M059J (cell line): ENCODE results near the gene IL7R. TPM values are rescaled to one million over a fixed set of nuclear protein-coding genes. Genes with fewer than 3 reads are reported as not detected.

Experiments
- DNase-seq: peaks from one replicate; pipeline ENCODE4 v3.0.0-alpha.2; 2012; ENCODE audit warnings: low read depth
- total RNA-seq: library from RNA; depleted of rRNA; stranded (reverse); fragments of >200 nt; shearing (Covaris generic); gene quantifications from 2 replicates; pipeline ENCODE4 v1.2.3, GENCODE V29; 2014; rRNA removed

IL7R gene, protein sequence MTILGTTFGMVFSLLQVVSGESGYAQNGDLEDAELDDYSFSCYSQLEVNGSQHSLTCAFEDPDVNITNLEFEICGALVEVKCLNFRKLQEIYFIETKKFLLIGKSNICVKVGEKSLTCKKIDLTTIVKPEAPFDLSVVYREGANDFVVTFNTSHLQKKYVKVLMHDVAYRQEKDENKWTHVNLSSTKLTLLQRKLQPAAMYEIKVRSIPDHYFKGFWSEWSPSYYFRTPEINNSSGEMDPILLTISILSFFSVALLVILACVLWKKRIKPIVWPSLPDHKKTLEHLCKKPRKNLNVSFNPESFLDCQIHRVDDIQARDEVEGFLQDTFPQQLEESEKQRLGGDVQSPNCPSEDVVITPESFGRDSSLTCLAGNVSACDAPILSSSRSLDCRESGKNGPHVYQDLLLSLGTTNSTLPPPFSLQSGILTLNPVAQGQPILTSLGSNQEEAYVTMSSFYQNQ
- 20.4 and 30.7 TPM in 2 replicates for total RNA-seq

DNA sequence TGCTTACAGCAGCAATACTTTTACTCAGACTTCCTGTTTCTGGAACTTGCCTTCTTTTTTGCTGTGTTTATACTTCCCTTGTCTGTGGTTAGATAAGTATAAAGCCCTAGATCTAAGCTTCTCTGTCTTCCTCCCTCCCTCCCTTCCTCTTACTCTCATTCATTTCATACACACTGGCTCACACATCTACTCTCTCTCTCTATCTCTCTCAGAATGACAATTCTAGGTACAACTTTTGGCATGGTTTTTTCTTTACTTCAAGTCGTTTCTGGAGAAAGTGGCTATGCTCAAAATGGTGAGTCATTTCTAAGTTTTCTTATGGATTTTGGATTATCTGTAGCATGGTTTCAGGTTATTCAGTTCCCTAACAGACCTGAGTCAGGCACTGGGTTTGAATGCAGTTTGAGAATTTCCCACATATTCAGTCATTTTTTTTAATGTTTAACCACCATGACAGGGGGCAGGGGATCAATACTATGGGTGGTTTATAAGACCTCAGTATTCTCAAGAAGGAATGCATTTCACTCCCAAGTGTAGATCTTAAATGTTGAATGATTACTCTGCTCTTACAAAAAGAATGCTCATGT lies at the start of gene IL7R:
IL7R (plus strand) TSS at position 127 of the 587 bp plus-strand sequence; CDS start at position 214, 87 bp downstream.
- peak; percentile 81 for DNase-seq

DNA sequence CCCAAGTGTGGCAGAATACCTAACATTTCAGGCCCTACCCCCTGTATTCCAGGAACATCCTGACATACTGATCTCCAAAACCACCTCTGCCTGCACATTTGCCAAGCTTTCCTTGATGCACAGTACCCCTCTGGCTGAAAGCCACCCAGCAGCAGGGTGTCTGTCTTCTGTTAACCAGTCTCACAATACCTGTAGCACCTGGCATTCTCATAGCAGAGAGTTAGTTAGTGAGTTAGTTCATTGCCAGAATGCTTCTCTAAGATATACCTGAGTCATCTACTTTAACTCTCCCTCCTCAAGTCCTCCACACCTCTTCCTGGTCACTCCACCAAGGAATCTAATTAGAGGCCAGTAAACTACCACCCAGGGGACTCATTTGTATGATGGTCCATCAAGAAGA lies 46.1 kb upstream of the IL7R start:
- DNase-seq = peak; percentile 31

DNA sequence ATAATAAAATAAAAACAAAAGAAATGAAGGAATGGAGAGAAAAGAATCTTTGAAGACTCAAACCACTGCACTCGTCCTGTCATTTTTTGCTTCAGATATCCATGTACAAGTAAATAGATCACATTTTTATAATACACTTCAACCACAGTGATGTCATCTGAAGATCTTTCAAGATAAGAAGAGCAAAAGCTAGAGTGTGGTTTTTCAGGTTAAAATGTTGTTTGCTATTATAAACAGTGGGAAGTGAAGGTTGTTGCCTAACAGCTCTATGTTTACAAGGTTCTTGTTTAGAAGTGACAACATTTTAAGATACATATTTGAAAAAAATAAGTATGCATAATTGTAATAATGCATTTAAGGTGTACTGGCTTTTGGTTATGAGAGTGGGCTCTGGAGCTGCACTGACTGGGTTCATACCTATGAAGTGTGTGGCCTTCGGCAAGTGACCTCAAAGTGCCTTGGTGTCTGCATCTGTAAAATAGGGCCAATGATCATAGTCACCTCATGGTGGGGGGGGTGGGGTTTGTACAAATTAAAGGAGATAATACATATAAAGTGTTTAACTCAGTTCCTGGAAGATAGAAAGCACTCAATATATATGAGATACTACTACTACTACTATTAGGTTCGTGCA lies 45.5 kb upstream of the IL7R start:
- DNase-seq = peak; percentile 87

DNA sequence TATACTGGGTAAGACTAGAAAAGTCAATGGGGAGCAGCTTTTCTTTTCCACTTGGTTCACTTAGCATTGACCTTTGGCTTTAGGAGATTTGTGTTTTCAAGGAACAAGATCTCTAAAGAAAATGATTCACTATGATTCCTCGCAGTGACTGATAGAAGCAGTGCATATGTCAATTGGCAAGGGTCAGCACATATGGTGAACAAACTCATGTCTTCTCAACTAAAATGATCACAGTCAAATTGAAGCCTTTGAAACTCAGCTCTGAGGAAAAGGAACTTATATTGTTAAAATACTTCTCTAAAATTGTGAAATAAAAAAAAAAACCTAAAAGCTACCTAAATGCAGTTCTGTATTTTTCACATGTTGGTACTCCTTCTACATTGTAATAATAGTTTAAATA lies 43.2 kb upstream of the IL7R start:
- DNase-seq = peak; percentile 14

DNA sequence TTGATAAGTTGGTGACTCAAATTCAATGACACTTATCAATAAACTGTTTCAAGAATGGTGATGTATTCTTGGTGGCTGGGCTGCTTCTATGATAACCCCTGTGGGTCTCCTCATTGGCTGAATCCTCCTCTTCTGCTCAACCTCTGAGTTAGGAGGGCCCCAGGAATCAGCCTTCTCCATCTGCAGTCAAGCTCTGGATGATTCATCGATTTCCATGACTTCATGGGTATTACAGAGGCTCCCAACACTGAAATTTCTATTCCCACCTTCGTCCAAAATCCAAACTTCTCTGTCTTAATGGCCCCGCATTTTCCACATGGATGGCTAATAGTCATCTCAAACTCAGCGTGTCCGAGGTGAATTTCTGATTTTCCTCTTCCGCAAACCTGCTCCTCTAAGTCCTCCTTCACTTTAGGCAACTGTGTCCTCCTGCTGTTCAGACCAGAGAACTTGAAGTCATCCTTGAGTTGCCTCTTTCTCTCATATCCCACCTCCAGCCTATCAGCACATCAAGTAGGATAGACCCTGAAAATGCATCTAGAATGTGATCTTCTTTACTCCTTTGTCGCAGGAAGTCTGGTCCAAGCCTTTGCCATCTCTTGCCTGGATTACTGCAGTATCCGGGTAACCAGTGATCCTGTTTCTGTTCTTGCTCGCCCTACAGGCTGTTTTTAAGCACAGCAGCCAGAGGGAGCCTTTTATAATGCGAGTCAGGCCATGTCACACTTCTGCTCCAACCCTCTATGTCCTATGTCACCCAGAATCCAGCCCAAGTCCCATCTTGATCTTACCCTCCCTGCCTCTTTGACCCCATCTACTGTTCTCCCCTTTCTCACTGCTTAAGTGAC lies 41.4 kb upstream of the IL7R start:
- DNase-seq = peak; percentile 47

DNA sequence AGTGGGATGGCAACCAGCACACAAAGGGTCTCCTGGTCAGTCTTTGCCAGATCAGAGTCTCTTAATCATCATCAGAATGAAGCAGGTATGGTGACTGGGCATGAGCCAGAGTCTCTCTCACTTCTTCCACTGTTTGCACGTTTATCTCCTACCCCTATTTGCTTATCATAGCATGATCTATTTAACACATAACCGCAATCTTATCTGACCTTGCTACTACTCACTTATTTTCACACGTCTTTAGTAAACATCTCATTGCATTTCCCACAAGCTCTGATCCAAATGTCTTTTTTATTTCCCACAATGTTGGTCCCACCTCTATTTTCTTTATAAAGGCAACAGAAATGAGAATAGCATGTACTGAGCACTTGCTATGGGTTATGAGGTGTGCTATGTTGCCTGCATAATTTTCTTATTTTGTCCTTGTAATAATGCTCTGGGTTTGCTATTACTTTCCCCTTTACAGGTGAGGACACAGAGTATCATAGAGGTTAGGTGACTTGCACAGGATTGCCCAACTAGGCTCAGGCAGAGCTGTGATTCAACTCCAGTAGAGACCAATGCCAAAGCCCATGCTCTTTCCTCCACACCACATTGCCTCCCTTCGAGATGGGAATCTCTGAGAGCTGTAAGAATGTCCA lies 39.7 kb upstream of the IL7R start:
- no peak for DNase-seq

DNA sequence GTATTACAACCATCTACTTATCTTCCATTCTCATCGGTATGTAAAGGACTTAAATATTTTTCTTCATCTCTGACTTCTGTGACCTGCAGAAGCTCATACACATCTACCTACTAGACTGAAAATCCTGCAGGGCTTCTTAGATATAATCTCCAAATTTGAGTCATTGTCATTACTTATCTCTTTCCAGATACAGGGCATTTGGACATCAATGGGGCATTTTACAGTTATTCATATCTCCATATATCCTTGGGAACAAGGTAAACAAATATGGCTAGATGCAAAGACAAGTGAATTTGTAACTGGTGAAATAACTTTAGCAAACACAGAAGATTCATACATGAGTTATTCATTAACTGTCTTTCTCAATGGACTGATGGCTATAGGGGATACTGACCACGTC lies 37.7 kb upstream of the IL7R start:
- no peak for DNase-seq

DNA sequence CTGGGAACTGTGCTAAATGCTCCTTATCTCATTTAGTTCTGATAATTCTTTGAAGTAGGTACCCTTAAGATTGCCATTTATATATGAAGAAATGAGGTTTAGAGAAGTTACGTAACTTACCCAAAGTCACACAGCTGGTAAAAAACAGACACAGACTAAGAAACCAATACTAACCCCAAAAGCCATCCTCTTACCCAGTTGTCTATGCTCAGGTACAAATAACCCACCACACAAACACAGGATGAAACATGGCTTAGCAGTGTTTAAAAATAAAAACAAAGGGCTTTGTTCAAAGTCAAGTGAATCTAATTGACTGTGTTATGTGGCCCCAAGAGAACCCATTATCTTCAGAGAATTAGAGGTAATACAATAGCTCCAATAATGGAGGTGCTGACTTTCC lies 37.0 kb upstream of the IL7R start:
- no peak for DNase-seq

DNA sequence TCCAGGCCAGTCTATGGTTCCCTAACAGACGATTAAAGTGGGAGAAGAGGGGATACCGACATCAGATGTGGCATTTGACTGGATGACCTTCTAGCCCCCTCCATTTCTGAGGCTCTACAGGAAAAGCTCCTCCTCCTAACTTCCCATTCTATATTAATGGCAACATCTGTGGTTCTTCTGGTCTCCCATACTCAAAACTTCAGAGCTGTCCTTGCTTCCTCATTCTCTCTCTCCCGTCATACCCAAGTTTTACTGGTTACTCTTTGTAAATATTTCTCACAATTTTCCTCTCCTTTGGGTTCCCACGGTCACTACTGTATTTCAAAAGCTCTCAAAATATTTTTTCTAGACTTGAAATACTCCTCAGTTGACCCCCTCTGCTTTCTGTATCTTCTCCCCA lies 36.0 kb upstream of the IL7R start:
- no peak for DNase-seq

DNA sequence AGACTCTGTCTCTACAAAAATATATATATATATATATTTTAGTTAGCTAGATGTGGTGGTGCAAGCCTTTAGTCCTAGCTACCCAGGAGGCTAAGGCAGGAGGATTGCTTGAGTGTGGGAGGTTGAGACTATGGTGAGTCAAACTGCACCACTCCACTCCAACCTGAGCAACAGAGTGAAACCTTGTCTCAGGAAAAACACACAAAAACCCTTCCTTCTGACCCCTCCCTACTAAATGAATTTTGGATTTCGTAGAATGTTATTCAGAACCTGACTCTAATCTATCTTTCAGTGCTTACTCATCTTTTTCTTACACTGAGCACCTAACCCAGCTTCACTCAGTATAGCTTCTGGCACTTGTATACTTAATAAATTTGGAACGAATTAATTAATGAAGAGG lies 35.2 kb upstream of the IL7R start:
- no peak for DNase-seq

DNA sequence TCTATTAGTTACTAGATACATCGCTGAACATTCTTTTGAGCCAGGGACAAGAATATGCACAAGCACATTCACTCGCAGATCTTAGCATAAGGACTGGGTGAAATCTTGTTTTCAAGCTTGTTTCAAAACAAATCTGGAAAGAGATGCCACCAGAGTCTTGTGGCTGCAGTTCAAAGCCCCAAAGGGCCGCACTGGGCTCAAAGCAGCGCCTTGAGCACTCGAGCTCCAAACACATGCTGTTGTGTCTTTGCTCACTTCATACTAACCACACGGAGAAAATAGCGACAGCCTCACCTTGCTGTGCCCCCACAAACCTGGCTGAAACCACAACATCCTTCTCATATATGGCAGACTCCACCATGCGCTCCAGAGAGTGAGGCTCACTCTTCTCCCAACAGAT lies 34.2 kb upstream of the IL7R start:
- DNase-seq = no peak

DNA sequence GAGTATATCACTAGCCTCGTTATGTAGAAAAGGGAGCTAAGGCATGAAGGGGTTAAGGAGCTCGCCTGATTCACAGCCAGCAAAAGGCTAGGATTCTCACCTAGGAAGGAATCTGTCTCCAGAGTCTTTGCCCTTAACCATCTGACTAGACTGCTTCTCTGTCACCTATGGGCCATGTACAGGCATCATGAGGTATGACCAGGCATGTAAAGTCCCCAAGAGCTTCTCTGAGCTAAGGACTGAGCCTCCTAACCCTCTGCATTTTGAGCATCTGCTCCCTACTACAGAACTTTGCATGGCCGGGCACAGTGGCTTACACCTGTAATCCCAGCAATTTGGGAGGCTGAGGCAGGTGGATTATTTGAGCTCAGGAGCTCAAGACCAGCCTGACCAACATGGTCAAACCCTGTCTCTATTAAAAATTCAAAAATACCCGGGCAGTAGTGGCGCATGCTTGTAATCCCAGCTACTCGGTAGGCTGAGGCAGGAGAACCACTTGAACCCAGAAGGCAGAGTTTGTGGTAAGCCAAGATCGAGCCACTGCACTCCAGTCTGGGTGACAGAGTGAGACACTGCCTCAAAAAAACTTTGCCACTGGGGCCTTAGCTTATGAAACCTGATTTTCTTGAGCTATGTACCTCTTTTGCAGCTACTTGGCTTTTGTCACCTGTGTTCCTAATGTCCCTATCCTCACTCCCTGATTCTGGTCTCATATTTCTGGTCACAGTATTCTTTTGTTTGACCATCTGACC lies 33.2 kb upstream of the IL7R start:
- DNase-seq = no peak

DNA sequence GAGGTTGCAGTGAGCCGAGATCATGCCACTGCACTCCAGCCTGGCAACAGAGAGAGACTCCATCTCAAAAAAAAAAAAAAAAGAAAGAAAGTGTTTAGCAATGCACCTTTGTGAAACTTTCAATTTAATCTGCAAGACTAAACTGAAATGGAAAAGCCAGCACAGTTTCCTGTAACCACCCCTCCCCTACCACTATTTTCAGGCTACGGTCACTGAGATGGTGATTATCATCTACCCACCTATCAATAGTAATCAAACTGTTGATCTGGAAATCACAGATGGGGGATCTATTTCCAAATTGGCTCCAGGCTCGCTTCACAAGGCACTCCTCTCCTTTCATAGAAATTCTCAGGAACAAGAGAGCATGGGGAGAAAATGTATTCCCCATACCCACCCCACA lies 30.6 kb upstream of the IL7R start:
- DNase-seq = no peak

DNA sequence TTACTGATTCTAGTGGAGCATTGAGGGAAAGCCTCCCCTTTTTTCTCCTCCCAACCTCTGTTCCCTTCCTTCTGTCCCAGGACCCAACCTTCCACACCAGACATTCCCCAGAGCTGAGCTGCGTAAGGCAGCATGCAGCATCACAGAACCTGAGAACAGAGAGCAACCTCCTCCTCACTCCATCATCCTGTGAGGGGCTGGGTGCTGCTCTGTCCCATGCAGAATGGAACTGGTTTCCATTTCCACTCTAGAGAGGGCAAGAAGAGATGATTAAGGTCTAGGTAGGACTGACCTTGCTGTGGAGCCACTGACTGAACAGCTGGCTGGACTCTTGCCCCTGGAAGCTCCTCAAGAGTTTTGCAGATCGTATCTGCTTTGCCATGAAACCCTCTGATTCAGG lies 30.1 kb upstream of the IL7R start:
- no peak for DNase-seq

DNA sequence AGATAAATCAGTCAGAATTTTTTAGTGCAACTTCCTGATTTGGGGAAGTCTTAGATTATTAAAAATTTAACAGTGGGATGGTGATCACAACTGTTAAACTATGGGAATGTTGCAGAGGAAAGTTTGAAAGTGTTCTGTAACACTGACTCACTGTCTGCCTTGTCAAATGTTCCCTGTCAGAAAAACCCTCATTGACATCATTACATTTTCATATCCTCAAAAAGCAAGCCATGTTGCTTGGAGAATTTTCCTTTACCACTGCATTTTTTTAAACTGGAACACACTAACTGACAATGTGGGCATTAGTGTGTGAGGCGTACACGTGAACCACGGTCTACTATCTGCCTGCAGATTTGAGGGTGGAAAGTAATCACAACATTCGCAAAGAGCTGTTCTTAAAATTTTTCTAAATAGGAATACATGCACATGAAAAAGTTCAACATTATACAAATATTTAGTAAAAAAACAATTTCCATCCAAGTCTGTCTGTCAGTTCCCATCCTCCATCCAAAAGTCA lies 28.6 kb upstream of the IL7R start:
- DNase-seq = no peak

DNA sequence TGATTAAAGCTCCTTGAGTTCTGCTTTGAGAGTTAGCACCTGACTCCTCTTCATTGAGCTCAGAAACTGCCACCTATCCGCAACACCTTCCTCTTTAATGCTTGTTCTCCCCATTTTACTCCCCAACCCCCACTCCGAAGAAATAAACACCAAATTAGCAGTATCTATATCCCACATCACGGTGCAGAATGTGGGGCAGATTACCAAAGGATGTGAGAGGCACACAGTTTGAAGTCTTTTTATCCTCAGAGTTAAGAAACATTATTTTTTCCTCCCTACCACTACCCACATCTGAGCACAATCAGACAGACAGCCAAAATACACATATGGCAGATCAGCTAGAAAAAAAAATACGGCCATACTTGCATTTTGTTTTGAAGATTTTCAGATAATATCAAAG lies 26.1 kb upstream of the IL7R start:
- no peak for DNase-seq

DNA sequence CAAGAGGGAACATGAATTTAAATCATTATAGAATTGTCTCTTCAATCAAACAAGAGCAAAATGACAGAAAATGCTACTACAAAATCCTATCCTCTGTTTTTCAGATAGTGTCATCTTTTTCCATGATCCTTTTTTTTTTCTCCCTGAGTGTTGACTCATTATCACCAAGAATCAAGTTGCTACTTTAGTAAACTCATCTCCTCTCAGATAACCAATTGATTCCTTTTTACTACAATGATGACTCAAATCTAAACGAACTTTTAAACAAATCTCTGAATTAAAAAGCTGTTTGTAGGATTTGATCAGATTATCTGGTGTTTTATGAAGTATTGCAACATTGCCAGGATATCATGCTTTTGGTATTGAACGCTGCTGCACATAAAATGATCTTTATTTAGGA lies 23.9 kb upstream of the IL7R start:
- peak; percentile 11 for DNase-seq

DNA sequence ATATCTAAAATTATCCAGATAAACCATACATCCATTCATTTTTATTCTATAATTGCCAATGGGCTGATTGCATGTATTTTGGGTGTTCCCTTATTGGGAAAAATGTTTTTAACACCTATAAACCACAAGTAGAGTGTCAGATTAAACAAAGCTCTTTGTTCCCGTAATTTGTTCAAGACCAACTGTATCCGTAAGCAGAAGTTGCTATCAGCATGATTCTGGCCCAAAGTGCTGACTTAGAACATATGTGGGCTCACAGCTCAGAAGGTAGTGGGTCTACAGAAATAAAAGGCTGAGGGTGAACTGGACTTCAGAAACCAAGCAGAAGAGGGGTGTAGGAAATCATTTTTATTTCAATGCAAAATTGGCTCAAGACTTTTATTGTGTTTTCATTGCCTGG lies 23.5 kb upstream of the IL7R start:
- DNase-seq = no peak

DNA sequence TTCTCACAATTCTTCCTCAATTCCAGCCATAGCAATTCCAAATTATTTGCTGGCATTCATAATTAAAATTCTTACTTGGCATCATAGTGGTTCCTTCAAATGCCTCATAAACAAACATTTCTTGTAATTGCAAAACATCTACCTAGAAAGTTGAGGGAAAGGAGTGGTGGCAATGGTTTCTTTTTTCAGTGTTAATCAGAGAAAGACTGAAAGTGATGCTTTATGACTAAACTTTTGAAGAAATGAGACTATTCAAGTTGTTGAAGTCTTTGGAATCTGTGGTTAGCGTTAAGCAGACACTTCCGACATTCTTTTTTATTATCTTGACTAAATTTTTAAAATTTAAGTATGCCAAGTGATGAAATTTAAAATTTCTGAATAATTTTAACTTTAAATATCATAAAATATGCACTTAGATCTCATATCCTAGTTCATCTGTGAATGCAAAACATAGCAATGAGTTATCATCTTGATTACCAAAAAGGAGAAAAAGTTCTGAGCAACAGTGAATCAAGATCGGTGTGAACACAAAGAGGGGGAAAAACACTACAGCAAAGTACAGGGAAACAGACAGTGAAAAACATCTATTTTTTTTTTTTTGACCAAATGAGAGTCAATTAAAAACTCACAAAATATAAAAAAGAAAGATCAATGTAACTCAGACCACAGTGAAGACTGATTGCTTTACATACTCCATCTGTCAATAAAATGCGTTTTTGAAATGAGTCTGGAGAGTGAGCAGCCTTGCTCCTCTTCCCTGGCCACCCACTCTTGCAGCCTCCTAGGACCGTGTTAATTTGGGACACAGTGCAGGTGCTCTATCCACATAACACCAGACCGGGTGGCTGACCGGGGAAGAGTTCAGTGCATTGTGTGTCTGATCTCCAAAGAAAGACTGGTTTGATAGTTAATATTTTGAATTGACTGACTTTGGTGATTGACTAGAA lies 20.6 kb upstream of the IL7R start:
- no peak for DNase-seq
